ENCODE data around the gene CENPF.
"Not testable (repeated sequence)": the region's sequence is repeated elsewhere in the genome, so short reads cannot be mapped to it uniquely, and the experiment has no call there.

CENPF gene

GRCh38 chr1:214583113-214583512 is 19.9 kb upstream of the CENPF start:
- DNase-seq: no peak

GRCh38 chr1:214583824-214584554 is 19.0 kb upstream of the CENPF start:
- no peak for DNase-seq

GRCh38 chr1:214584805-214585766 is 17.9 kb upstream of the CENPF start:
- no peak for DNase-seq

- no peak for DNase-seq
These were observed 16.4 kb upstream of the CENPF start for GRCh38 chr1:214586621-214587020.

- no peak for DNase-seq
These were observed 15.8 kb upstream of the CENPF start for GRCh38 chr1:214587165-214587564.

GRCh38 chr1:214588963-214589597 is 13.9 kb upstream of the CENPF start:
- no peak for DNase-seq

- no peak for DNase-seq
These were observed 12.3 kb upstream of the CENPF start for GRCh38 chr1:214590696-214591095.

GRCh38 chr1:214591918-214592317 is 11.1 kb upstream of the CENPF start:
- DNase-seq: not testable (repeated sequence)

- no peak for DNase-seq
These were observed 9.8 kb upstream of the CENPF start for GRCh38 chr1:214593158-214593557.

- DNase-seq: no peak
These were observed 841 bp downstream of the CENPF start for GRCh38 chr1:214603819-214604252.

- no peak for DNase-seq
These were observed 1.5 kb downstream of the CENPF start for GRCh38 chr1:214604523-214604922.

GRCh38 chr1:214605484-214605883 is 2.5 kb downstream of the CENPF start:
- DNase-seq: not testable (repeated sequence)

GRCh38 chr1:214605933-214606925 is 3.2 kb downstream of the CENPF start:
- DNase-seq: not testable (repeated sequence)

GRCh38 chr1:214607492-214608215 is 4.7 kb downstream of the CENPF start:
- DNase-seq: not testable (repeated sequence)

GRCh38 chr1:214608216-214608783 is 5.3 kb downstream of the CENPF start:
- not testable (repeated sequence) for DNase-seq

GRCh38 chr1:214608817-214609216 is 5.8 kb downstream of the CENPF start:
- not testable (repeated sequence) for DNase-seq

GRCh38 chr1:214609692-214610091 is 6.7 kb downstream of the CENPF start:
- DNase-seq: no peak

GRCh38 chr1:214610136-214610535 is 7.1 kb downstream of the CENPF start:
- DNase-seq: not testable (repeated sequence)

- DNase-seq: no peak
These were observed 12.1 kb downstream of the CENPF start for GRCh38 chr1:214615109-214615508.

GRCh38 chr1:214615871-214616270 is 12.9 kb downstream of the CENPF start:
- no peak for DNase-seq

- no peak for DNase-seq
These were observed 14.3 kb downstream of the CENPF start for GRCh38 chr1:214617246-214617645.
